Skin of body (tissue), 2 donors: ENCODE results near the gene PPP1R7. TPM values are rescaled to one million over a fixed set of nuclear protein-coding genes. Genes with fewer than 3 reads are reported as not detected.

Experiments
- DNase-seq: peaks from one replicate; lab custom pipeline; 2025; lab: John Stamatoyannopoulos, UW
- total RNA-seq: library from RNA; depleted of rRNA; stranded (reverse); fragments of >200 nt; gene quantifications from one replicate; pipeline ENCODE4 v1.2.3, GENCODE V29; 2014

Gene PPP1R7
- total RNA-seq, 1 donor from 2014 or later, result 31.3 TPM

DNA sequence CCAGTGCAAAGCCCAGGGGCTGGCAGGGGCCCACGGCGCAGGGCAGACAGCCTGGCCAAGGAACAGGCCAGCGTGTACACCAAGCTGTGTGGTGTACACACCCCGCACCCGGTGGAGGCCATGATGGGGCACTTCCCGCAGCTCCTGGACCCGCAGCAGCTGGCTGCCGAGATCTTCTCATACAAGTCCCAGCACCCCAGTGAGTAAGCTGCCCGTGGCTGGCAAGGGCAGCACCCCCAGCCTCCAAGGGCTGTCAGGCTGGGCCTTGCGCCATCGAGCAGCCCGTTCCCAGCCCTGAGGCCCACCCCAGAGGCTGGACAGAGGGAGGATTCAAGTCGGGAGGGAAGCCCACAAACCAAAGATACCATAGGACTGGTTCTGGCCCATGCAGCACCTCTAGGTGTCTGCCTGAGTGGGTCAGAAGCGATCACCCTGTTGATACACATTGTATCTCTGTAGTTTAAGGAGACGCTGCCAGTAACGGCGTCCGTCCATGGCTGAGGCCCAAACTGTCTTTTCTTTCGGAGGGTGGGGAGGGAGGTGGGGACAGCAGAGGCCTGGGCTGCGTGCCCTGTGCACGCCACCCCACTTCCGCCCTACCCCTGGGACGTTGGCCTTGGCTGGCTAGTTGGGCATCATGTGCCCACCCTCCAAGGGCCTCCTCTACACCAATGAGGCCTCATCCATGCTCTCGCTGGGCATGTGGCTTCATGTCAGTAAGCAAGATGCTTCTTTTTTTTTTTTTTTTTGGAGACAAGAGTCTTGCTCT is 31.3 kb upstream of the PPP1R7 start:
- no peak for DNase-seq

DNA sequence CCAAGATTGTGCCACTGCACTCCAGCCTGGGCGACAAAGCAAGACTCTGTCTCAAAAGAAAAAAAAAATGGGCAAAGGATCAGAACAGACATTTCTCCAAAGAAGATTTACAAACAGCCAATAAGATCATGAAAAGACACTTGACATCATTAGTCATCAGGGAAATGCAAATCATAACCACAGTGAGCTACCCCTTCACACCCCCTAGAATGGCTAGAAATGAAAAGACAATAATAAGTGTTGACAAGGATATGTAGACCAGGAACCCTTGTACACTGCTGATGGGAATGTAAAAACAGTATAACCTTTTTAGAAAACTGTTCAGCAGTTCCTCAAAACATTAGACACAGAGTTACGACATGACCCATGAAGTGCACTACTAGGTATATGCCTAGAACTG is 29.8 kb upstream of the PPP1R7 start:
- DNase-seq, result no peak

DNA sequence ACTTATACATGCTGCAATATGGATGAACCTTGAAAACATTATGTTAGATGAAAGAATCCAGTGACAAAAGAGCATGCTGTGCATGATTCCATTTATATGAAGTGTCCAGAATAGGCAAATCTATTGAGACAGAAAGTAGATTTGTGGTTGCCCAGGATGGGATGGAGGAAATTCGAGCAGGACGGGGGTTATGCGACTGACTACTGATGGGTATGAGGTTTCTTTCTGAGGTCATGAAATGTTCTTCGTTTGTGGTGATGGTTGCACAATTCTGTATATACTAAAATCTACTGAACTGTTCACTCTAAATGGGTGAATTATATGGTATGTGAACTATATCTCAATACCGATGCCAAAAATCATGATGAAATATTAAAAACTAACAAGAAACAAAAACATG is 29.3 kb upstream of the PPP1R7 start:
- no peak for DNase-seq

DNA sequence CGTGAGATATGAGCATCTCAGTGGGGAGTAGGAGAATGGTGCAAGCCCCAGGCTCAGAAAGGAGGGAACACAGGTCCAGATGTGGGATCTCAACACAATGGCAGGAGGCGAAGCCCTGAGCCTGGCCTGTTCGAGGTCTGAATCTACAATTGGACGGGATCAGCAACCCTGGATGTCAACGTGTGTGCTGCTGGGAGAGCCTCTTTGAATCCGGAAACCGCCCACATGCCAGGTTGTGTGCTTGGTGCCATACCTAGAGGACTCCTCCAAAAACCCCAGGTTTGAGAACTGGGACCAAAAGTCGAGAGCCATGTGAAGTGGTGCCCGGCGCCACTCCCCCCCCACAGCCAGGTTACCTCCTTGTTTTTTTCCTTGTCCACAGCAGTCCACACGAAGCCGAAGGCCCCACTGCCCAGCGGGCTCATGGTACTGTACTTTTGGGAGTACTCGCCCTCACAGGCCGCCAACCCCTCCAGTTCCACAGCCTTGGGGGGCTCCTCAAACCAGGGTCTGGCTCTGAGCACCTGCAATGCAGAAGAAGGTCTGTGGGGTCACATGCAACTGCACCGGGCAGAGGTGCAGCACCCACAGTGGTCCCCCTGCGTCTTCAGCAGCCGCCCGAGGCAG is 27.8 kb upstream of the PPP1R7 start:
- DNase-seq, result no peak

DNA sequence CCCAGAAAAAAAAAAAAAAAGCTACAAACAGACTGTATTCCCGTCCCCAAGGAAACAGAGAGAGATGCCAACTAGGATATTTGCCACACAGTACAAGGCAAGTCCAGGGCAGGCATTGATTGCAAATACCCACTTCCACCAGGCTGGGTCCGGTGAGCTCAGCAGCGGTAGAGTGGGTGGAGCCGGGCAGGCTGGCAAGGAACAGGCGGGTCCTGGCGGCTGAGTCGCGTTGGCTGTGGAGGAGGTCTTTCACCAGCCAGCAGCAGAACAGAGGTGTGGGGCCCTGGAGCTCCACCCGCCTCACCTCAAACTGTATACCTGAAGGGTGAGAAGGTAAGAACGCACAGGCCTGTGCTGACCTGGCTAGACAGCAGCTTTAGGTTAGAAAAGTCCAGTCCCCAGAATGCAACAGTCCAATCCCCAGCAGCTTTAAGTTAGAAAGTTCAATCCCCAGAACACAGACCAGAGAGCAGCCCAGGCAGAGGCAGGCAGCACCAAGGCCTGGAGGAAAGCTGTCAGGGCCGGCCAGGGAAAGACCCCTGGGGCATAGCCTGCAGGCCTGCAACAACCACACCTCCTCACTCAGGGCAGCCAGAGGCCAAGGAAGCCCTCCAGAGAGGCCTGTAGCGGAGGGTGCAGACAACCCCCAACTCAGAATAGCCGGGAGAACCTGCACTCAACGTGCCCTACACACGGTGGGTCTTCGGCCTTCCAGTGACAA is 26.3 kb upstream of the PPP1R7 start:
- no peak for DNase-seq

DNA sequence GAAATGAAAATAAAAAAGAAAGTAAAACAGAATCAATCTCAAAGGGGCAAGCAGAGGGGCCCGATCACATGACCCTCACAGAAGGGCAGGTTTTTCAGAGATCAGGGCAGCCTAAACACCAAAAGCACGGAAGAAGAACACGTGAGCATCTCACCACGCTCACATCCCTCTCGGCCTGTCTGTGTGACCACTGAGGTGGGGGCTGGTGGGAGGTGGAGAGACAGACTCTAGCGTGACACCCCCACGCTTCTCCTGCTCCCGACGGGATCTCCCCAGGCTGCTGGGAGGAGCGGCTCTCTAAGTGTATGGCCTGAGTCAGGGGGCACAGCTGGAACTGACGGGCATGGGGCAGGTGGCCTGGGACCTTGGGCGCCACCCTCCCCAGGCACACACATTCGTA is 24.6 kb upstream of the PPP1R7 start:
- no peak for DNase-seq

DNA sequence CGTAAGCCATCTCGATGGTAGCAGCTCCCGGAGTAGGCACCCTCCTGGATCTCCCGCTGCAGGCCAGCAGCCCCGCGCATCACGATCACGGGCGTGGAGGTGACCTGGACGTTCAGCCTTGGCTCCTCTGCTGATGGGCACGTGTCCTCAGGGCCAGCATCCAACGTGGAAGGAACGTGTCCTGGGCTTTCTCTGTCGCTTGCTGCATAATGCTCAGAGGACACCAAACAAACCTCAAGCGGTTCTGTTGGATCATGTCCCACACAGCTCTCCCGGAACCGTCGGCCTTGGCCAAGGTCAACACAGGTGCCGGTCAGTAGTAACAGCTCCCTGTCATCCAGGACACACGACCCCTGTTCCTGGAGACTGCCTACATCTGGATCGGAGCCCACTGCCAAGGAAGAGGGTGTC is 24.1 kb upstream of the PPP1R7 start:
- DNase-seq, result no peak

DNA sequence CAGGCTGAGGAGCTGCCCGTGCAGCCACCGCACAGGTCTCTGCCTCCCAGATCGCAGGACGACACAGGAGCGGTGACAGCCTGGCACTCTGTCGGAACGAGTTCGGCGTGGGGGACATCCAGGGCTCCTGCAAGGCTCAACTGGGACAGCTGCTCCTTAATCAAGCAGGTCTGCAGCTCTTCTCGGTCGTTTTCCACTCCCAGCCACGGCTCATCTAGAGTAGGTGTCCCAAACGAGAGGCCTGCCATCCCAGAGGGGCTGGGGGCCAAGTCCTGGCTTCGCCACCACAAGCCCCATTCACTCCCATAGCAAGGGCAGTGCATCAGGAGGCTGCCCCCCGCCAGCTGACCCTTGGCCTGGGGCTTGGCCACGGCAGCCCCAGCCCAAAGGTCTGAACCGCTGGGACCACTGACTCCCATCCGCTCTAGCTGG is 23.5 kb upstream of the PPP1R7 start:
- no peak for DNase-seq

DNA sequence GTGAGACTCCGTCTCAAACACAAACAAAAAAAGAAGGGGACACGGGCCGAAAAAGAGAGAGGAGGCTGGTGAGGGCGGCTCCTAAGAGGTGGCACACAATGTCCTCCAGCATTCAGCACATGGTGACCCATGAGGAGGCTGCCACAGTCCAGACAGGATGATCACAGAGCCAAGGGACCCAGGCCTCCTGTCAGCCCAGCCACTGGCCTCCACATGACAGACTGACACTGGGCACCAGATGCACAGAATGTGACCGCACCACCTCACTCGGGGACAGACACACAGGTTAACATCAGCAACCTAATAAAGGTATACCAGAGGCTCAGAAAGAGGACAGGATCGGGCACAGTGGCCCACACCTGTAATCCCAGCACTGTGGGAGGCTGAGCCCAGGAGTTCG is 22.0 kb upstream of the PPP1R7 start:
- no peak for DNase-seq

DNA sequence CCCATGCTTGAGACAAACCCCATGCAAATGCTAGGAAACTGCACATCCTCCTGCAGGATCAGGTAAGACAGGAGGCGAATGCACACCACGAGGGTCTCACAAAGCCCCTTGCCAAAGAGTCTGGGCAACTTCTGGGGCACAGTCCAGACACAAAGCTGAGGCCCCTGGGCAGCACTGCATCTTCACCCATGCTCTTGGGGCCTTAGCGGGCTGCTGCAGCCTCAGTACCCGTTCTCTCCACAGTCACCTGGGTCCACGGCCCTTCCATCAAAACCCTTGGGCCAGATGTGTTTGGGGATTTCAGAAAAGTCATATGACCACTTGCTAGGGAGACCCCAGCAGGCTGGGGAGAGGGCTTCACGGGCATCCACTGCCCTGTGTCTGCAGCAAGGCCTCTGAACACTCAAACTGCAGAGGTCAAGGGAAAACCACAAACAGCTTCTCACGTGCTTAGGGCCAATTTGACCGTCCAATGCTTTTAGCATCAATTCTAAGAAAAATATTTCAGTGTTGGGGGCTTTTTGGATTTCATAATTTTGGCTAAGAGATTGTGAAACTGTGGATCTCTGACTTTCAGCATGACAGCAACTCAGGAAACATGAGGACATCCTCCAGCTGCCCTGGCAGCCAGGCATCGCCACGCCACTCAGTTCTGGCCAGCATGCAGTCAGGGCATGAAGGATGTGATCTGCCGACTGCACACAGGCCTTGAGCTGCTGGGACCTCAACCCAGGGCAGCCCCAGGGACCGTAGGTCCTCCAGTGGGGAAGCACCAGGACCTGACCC is 21.0 kb upstream of the PPP1R7 start:
- DNase-seq, result no peak

DNA sequence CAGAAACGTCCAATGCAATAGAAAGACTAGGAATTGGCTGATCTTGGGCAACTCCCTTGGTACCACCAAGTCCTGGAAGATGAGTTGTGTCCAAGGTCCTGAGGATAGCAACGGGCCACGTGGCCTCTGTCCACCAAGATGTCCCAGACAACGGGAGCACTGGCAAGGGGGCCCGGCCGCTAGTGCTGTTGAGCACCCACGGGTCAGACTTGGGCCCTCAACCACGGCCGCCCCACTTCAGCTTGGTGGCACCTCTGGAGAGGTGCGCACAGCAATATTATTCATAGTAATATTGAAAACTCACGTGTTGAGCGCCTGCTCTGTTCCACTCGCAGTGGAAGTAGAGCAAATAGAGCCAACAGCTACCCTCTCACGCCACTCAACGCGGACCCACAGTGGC is 20.0 kb upstream of the PPP1R7 start:
- no peak for DNase-seq

DNA sequence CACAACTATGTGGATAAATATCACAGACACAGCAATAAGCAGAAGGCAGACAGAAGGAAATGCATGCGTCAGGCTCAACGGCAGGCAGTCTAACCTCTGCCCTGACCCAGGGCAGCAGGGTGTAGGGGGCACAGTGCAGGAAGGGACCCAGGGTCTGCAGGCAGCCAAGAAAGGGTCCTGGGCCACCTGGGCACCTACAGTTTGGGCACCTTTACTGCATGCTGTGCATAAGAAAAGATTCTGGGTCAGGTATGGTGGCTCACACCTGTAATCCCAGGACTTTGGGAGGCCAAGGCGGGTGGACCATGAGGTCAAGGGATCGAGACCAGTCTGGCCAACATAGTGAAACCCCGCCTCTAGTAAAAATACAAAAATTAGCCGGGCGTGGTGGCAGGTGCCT is 18.7 kb upstream of the PPP1R7 start:
- DNase-seq, result no peak

DNA sequence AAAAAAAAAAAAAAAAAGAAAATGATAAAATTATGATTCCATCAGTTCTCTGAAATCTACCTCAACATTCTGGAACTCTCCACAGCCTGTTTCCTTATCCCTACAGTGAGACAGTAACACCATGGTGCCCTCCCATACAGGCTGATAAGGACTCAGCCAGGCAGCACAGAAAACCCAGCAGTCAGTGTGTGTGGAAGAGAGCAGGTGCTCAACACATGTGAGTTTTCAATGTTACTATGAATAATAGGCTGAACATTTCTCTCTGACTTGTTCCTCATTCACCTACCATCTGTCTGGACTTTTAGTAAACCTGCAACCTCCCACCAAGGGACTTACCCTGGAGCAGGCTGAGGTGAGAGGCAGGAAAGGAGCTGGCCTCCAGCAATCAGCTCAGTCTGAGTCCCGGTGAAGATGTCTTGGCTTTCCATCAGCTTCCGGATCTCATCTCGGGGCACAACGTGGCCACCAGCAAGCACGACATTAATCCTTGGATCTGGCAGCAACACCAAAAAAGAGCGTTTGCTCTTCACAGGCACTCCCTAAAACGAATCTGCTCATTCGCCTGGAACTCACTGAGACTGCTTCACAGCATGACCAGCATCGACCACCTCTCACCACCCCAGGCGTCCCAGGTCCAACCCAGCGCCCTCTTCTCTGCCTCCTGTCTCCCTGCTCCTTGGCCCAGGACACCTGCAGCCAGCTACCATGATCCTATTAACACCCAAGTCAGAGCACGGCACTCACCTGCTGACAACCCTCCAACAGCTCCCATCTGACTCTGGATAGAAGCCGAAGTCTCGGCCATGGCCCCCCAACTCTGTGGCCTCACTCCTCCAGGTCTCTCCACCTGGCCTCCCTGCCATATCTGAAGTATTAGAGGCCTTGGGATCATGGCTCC is 17.5 kb upstream of the PPP1R7 start:
- DNase-seq, result no peak

DNA sequence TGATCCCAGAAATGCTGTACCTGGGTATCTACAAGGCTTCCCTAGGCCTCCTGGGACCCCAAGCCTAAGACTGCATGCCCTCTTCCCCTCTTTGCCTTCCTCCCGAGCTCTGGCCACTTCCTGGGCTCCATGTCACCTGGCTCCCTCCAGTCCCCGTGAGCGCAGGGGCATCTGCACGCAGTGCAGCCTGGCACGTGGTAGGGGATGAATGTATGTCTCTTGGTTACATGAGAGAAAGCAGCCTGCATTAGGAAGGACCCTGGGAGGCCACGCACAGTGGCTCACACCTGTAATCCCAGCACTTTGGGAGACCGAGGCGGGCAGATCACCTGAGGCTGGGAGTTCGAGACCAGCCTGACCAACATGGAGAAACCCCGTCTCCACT is 16.8 kb upstream of the PPP1R7 start:
- no peak for DNase-seq

DNA sequence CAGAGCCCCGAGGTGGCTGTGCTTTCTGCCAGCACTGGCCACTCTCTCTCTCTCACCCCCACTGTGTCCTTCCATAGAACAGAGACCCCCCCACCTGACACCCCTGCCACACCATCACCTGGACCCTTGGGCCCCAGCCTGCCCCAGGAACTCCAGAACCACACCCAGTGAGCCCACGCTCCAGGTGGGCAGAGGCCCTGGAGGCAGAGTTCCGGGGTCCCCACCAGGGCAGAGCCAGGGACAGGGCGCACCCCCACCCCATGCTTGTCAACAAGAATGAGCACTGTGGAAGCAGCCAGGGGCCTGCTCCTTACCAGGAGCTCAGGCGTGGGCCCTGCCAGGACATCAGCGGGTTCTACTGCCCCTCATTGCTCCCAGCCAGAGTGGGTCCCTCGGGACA is 15.6 kb upstream of the PPP1R7 start:
- no peak for DNase-seq

DNA sequence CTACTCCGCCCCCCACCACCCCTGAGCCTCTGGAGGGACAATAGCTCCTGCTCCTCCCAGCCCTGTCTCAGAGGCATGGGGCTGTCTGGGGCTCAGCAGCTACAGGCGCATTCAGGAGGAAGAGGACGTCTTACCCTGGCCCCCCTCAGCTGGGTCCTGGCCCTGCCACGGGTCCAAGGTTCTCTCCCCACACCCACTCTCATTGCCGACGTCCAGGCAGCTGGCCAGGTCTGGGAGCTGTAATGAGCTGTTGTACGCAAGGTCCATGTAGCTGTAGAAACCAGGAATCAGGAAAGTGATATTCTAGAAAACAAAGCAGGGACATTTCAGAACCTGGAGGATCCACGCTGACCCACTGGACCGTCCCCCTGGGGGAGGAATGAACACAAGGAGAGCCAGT is 14.5 kb upstream of the PPP1R7 start:
- DNase-seq, result no peak

DNA sequence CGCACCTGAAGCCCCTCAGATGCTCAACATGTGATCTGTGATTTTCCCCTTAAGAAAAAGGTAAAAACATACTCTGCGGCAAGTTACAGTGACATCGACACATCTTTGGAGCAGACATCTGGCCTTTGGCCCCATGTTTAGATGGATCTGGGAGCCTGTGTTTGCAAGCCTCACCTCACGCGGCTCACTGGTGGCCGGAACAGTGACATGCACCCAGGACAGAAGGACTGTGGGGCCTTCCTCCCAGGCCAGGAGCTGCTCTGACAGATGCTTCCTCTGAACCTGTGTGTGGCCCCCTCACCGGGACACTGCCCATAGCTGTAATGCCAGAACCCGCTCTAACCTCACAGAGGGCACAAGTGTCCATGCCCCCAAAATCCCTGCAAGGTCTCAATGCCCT is 14.1 kb upstream of the PPP1R7 start:
- DNase-seq, result no peak

DNA sequence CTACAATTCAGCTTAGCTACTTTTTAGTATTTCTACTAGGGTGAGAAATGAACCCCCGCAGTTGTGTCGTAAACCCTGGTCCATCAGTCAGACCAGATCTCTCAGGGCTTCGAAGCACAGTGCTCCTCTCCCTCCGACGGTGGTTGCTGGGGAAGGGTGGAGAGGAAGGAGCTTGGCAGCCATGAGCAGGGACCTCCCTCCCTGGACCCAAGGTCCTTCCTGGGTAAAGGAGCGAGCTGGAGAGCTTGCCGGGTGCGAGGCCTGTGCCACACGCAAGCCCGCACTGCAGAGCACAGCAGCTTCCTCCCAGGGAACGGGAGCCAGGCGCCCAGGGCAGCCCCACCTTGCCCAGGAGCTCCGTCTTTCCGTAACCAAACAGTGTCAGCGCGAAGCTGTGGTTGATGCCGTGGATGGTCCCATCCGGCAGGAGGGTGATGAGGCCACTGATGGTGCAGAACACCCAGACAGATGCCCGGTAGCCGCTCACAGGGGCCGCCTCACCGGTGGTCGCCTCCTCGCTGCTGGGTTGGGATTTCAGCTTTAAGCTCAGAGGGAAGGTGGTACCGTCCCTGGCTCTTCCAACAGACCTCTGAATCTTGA is 13.5 kb upstream of the PPP1R7 start:
- DNase-seq, result no peak

DNA sequence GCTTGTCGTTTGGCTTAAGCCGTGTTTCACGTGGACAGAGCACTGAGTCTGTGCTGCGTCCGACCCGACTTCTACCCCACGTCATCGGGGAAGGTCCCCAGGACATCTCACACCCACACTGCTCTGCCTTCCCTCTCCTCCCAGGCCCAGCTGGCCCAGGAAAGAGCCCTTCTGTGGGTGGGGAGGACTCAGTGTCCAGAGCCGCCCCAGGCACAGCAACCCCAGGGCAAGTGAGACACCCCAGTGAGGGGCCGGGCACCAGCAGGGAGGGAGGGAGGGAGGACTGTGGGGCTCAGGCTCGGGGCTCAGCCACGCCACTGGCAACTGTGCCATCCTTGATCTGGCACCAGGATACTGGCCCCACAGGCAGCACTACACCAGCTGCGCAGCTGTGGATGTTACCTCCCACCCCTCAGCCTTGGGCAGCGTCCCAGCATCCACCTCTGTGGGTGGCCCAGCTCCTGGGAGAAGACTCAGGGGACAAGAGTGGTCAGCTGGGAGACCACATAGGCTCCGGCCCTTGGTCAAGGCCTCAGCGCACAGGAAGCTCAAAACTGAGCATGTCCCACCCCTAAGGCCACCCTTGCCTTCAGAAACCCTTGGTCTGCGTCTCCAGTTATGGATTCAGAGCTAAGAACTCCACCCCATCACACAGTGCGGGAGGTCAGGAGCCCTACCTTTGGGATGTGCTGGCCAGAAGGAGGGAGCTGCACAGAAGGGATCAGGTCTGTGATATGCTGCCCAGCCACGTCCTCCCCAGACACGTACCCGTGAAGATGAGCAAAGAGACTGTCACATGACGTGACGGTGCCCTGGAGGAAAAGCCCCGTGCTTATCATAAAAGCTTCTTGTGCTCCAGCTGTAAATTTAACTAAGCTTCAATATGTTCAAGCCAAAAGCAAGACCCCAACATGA is 12.7 kb upstream of the PPP1R7 start:
- DNase-seq, result no peak
